ENCODE data around the gene ANKRD11.
"Not testable (repeated sequence)": the region's sequence is repeated elsewhere in the genome, so short reads cannot be mapped to it uniquely, and the experiment has no call there.

Gene ANKRD11

GRCh38 chr16:89304941-89305705 lies 185.2 kb downstream of the ANKRD11 start:
- no peak for DNase-seq (ENCODE audit: low read depth in 2 of 3, low spot score in 2 of 3)

GRCh38 chr16:89304181-89304851 lies 186.0 kb downstream of the ANKRD11 start:
- DNase-seq (ENCODE audit: low read depth in 2 of 3, low spot score in 2 of 3): no peak

GRCh38 chr16:89303617-89304016 lies 186.7 kb downstream of the ANKRD11 start:
- DNase-seq (ENCODE audit: low read depth in 2 of 3, low spot score in 2 of 3): no peak

GRCh38 chr16:89300976-89301360 lies 189.4 kb downstream of the ANKRD11 start:
- no peak for DNase-seq (ENCODE audit: low read depth in 2 of 3, low spot score in 2 of 3)

- DNase-seq (ENCODE audit: low read depth in 2 of 3, low spot score in 2 of 3): no peak
Observed at GRCh38 chr16:89300311-89300975, 189.9 kb downstream of the ANKRD11 start.

- DNase-seq (ENCODE audit: low read depth in 2 of 3, low spot score in 2 of 3): not testable (repeated sequence)
Observed at GRCh38 chr16:89299357-89300111, 190.8 kb downstream of the ANKRD11 start.

GRCh38 chr16:89298623-89299225 lies 191.6 kb downstream of the ANKRD11 start:
- no peak for DNase-seq (ENCODE audit: low read depth in 2 of 3, low spot score in 2 of 3)

- no peak for DNase-seq (ENCODE audit: low read depth in 2 of 3, low spot score in 2 of 3)
Observed at GRCh38 chr16:89297910-89298545, 192.3 kb downstream of the ANKRD11 start.

GRCh38 chr16:89297156-89297874 lies 193.0 kb downstream of the ANKRD11 start:
- no peak for DNase-seq (ENCODE audit: low read depth in 2 of 3, low spot score in 2 of 3)

- DNase-seq (ENCODE audit: low read depth in 2 of 3, low spot score in 2 of 3): no peak
Observed at GRCh38 chr16:89295915-89296314, 194.4 kb downstream of the ANKRD11 start.

GRCh38 chr16:89295071-89295900 lies 195.1 kb downstream of the ANKRD11 start:
- DNase-seq (ENCODE audit: low read depth in 2 of 3, low spot score in 2 of 3): no peak

GRCh38 chr16:89294486-89294885 lies 195.9 kb downstream of the ANKRD11 start:
- no peak for DNase-seq (ENCODE audit: low read depth in 2 of 3, low spot score in 2 of 3)

- no peak for DNase-seq (ENCODE audit: low read depth in 2 of 3, low spot score in 2 of 3)
Observed at GRCh38 chr16:89293276-89294143, 196.9 kb downstream of the ANKRD11 start.

GRCh38 chr16:89292443-89293078 lies 197.8 kb downstream of the ANKRD11 start:
- no peak for DNase-seq (ENCODE audit: low read depth in 2 of 3, low spot score in 2 of 3)

GRCh38 chr16:89291776-89292175 lies 198.6 kb downstream of the ANKRD11 start:
- DNase-seq (ENCODE audit: low read depth in 2 of 3, low spot score in 2 of 3): no peak

- no peak for DNase-seq (ENCODE audit: low read depth in 2 of 3, low spot score in 2 of 3)
Observed at GRCh38 chr16:89291363-89291762, 199.0 kb downstream of the ANKRD11 start.

- no peak for DNase-seq (ENCODE audit: low read depth in 2 of 3, low spot score in 2 of 3)
Observed at GRCh38 chr16:89290887-89291286, 199.5 kb downstream of the ANKRD11 start.

- DNase-seq (ENCODE audit: low read depth in 2 of 3, low spot score in 2 of 3): no peak
Observed at GRCh38 chr16:89290472-89290871, 199.9 kb downstream of the ANKRD11 start.
